ENCODE results near the gene BANF2.

DNA sequence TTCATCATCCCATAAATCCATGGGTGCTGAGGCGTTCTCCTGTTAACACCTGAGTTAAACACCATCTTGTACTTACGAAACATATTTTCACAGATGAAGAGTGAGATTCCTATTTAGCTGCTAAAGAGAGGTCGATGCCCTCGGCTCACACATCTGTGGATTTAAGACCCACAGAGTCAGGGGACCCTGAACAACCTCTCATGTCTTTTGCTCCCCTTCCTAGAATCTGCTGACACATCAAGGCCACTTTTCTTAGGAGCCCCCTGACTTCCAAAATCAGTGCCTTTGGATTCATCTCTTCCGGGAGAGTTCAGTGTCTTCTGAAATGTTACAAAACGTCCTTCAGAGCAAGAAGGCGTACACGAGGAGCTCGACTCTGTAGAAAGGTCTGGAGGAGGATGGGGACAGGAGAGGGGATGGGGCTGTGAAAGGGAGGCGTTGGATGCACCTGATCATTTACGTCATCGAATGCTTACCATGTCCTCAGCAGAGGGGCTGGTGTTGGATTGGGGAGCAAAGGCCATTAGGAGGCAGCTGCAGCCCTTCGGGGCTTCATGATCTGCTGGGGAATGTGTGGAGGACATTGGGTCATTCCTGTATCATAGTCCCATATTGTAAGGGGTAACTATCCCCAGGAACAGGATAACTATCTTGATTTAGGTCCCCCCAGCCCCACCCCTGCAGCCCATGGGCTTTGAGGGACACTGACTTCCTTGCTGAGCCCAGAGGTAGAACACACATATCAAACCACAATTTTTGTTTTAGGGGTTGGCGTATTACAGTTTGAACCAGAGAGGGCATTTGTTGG lies 22.9 kb downstream of the BANF2 start:
- TF ChIP-seq, protein P1, sequence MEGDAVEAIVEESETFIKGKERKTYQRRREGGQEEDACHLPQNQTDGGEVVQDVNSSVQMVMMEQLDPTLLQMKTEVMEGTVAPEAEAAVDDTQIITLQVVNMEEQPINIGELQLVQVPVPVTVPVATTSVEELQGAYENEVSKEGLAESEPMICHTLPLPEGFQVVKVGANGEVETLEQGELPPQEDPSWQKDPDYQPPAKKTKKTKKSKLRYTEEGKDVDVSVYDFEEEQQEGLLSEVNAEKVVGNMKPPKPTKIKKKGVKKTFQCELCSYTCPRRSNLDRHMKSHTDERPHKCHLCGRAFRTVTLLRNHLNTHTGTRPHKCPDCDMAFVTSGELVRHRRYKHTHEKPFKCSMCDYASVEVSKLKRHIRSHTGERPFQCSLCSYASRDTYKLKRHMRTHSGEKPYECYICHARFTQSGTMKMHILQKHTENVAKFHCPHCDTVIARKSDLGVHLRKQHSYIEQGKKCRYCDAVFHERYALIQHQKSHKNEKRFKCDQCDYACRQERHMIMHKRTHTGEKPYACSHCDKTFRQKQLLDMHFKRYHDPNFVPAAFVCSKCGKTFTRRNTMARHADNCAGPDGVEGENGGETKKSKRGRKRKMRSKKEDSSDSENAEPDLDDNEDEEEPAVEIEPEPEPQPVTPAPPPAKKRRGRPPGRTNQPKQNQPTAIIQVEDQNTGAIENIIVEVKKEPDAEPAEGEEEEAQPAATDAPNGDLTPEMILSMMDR (conservative IDR thresholded peaks at IDR 0.05; ENCODE audit: low read depth, low read length) = no peak
- TF ChIP-seq EZH2 (IDR thresholded peaks at IDR 0.05; ENCODE audit: low read length, unreplicated experiment) = no peak

Data from PC-3 (cell line).